Caco-2 (cell line): ENCODE measurements around the gene MRPL37. TPM values are rescaled to one million over a fixed set of nuclear protein-coding genes. Genes with fewer than 3 reads are reported as not detected.

Source experiments
- BruUV-seq: library from RNA; stranded (reverse); fragments of 400-500 nt; replicated peaks from 2 replicates; lab custom pipeline; 2021; lab: Mats Ljungman, UMichigan
- CTCF ChIA-PET: fragments of 300-600 bp; sonication (Branson Sonifier 250); formaldehyde crosslinking; loops from one replicate; lab custom pipeline; 2022; ENCODE audit warnings: antibody characterized with exemption; lab: Charles Lee
- POLR2A ChIA-PET: fragments of 300-600 bp; sonication (Branson Sonifier 250); formaldehyde crosslinking; loops from one replicate; lab custom pipeline; 2022; ENCODE audit warnings: antibody characterized with exemption; lab: Charles Lee
- DNase-seq, 2 experiments: peaks; one replicate each; pipeline versions ENCODE4 v3.0.0 to v3.0.0-alpha.2; 2020 to 2022
- H3K27me3 ChIP-seq: replicated peaks from 2 replicates; pipeline ENCODE4 v1.6.0; 2011; ENCODE audit warnings: low read length; ENCODE audit not compliant: control insufficient read depth, insufficient read depth
- H3K36me3 ChIP-seq: 2 replicates; pipeline ENCODE4 v1.5.1; 2011; ENCODE audit warnings: low read length; ENCODE audit not compliant: control insufficient read depth, insufficient read depth
- H3K4me1 ChIP-seq: fragments of 250-450 bp; sonication (Bioruptor Pico); 2 replicates; pipeline ENCODE4 v1.5.1; 2020; ENCODE audit warnings: mild to moderate bottlenecking
- H3K4me3 ChIP-seq: 2 replicates; pipeline ENCODE4 v1.5.1; 2011; ENCODE audit warnings: low read depth, mild to moderate bottlenecking, control low read depth, low read length
- H3K9me3 ChIP-seq: fragments of 250-450 bp; sonication (Bioruptor Pico); 2 replicates; pipeline ENCODE4 v1.5.1; 2020; ENCODE audit warnings: mild to moderate bottlenecking, moderate library complexity
- H3K27ac Mint-ChIP-seq: one replicate; pipeline ENCODE4 v1.8.0; 2022; ENCODE audit warnings: mixed read lengths; ENCODE audit not compliant: unreplicated experiment
- H3K27me3 Mint-ChIP-seq: one replicate; pipeline ENCODE4 v1.8.0; 2022; ENCODE audit warnings: mixed read lengths; ENCODE audit not compliant: insufficient read depth, unreplicated experiment
- H3K36me3 Mint-ChIP-seq: one replicate; pipeline ENCODE4 v1.8.0; 2022; ENCODE audit warnings: mild to moderate bottlenecking, mixed read lengths; ENCODE audit not compliant: insufficient read depth, unreplicated experiment
- H3K4me1 Mint-ChIP-seq: one replicate; pipeline ENCODE4 v1.8.0; 2022; ENCODE audit warnings: low read depth, mixed read lengths; ENCODE audit not compliant: unreplicated experiment
- H3K4me3 Mint-ChIP-seq: one replicate; pipeline ENCODE4 v1.8.0; 2022; ENCODE audit warnings: mild to moderate bottlenecking, moderate library complexity, mixed read lengths; ENCODE audit not compliant: unreplicated experiment
- H3K9me3 Mint-ChIP-seq: one replicate; pipeline ENCODE4 v1.8.0; 2022; ENCODE audit warnings: mixed read lengths; ENCODE audit not compliant: unreplicated experiment
- CTCF ChIP-seq, 2 experiments: fragments of 200-600 bp in 1 of 2; IDR thresholded peaks; 1 replicate in 1 of 2; 2 replicates in 1 of 2; pipeline versions ENCODE4 v1.5.1 to v1.8.0; 2011 to 2022; ENCODE audit warnings: antibody characterized with exemption in 1 of 2, control low read depth in 1 of 2, inconsistent platforms in 1 of 2, low read depth in 1 of 2, low read length in 1 of 2, mild to moderate bottlenecking in 1 of 2, moderate library complexity in 1 of 2; ENCODE audit not compliant: insufficient read depth in 1 of 2, severe bottlenecking in 1 of 2, unreplicated experiment in 1 of 2
- intact Hi-C: fragments of 100-400 bp; cut with micrococcal nuclease; formaldehyde crosslinking; loops from one replicate; pipeline ENCODE4 v1.10.0; 2022; ENCODE audit not compliant: unreplicated experiment
- total RNA-seq: library from RNA; stranded (reverse); gene quantifications from 2 replicates; pipeline ENCODE4 v1.2.3, GENCODE V29; 2022

The MRPL37 gene
- total RNA-seq, 1 experiment from 2014 or later: 95.6 TPM

- H3K4me3 ChIP-seq: no peak overlapping the region
- ChIA-PET POLR2A (no interaction called here), CTCF (no interaction called here)
- peaks cover 76% of the 10 kb centered on the region for H3K36me3 Mint-ChIP-seq
- no peaks in the 10 kb centered on the region for H3K9me3 Mint-ChIP-seq
- no peaks in the 10 kb centered on the region for H3K4me1 ChIP-seq
- no peaks in the 10 kb centered on the region; the same call in 1 of the 2 replicates for H3K36me3 ChIP-seq
- H3K4me1 Mint-ChIP-seq: no peaks in the 10 kb centered on the region
- no peak overlapping the region for H3K4me3 Mint-ChIP-seq
- no TSS peak for BruUV-seq
- intact Hi-C loops: loop anchor here (5.0 kb wide), 1 partner anchor 91 kb away; no protein-coding TSS in a partner anchor
- no peak for TF ChIP-seq CTCF (IDR thresholded peaks at IDR 0.05; ENCODE audit: insufficient read depth in 1 of 2, low read depth in 1 of 2, low read length in 1 of 2, severe bottlenecking in 1 of 2, unreplicated experiment in 1 of 2)
- H3K9me3 ChIP-seq: no peaks in the 10 kb centered on the region
- H3K27me3 Mint-ChIP-seq: no peaks in the 10 kb centered on the region
- no peaks in the 10 kb centered on the region for H3K27me3 ChIP-seq
- no peak overlapping the region for H3K27ac Mint-ChIP-seq
- no peak for DNase-seq
Observed at GRCh38 chr1:54212872-54213271, 12.9 kb downstream of the MRPL37 start.

DNA sequence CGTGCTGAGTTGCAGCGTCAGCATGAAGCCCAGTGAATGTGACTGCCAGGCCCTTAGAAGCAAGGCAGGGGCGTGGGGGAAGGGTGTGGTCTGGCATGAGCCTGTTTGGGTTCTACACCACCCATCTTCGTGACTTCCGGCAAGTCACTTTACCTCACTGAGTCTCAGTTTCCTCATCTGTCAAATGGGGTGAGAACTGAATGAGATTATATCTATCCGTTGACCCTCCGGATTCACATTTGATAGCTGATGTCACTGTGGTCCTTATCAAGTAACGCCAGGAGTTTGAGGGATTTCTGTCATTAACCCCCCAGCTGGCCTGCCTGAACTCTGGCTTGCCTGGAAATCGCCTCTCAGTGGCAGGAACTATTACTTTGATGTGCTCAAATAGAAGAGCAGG, 15.6 kb downstream of the MRPL37 start:
- H3K4me1 ChIP-seq: no peaks in the 10 kb centered on the region
- no peaks in the 10 kb centered on the region for H3K27me3 Mint-ChIP-seq
- no peak overlapping the region for H3K4me3 Mint-ChIP-seq
- TF ChIP-seq CTCF (IDR thresholded peaks at IDR 0.05; ENCODE audit: insufficient read depth in 1 of 2, low read depth in 1 of 2, low read length in 1 of 2, severe bottlenecking in 1 of 2, unreplicated experiment in 1 of 2): no peak
- H3K4me1 Mint-ChIP-seq: no peaks in the 10 kb centered on the region
- H3K9me3 ChIP-seq: no peaks in the 10 kb centered on the region
- H3K36me3 ChIP-seq: no peaks in the 10 kb centered on the region; the same call in 1 of the 2 replicates
- no peak overlapping the region for H3K4me3 ChIP-seq
- H3K9me3 Mint-ChIP-seq: no peaks in the 10 kb centered on the region
- intact Hi-C loops: no loop called here
- POLR2A ChIA-PET: no interaction called here
- CTCF ChIA-PET: interaction anchor here (0.9 kb wide), 1 partner anchor 408 kb away, joined by 3 read pairs; the partner anchor contains the start of gene FAM151A
- DNase-seq: no peak
- no peak overlapping the region for H3K27ac Mint-ChIP-seq
- no TSS peak for BruUV-seq
- H3K27me3 ChIP-seq: no peaks in the 10 kb centered on the region
- peaks cover 62% of the 10 kb centered on the region for H3K36me3 Mint-ChIP-seq

- CTCF ChIA-PET: no interaction called here
- no peak for TF ChIP-seq CTCF (IDR thresholded peaks at IDR 0.05; ENCODE audit: insufficient read depth in 1 of 2, low read depth in 1 of 2, low read length in 1 of 2, severe bottlenecking in 1 of 2, unreplicated experiment in 1 of 2)
Observed at GRCh38 chr1:54218883-54219687, 19.1 kb downstream of the MRPL37 start.

More at GRCh38 chr1:54218883-54219687, 19.1 kb downstream of the MRPL37 start:
- no peaks in the 10 kb centered on the region for H3K4me1 Mint-ChIP-seq
- Histone ChIP-seq H3K4me3 (no peak overlapping the region), H3K27me3 (no peaks in the 10 kb centered on the region), H3K36me3 (no peaks in the 10 kb centered on the region; the same call in 1 of the 2 replicates), H3K9me3 (no peaks in the 10 kb centered on the region), H3K4me1 (no peaks in the 10 kb centered on the region)
- BruUV-seq: no TSS peak
- no peak overlapping the region for H3K4me3 Mint-ChIP-seq
- H3K36me3 Mint-ChIP-seq: peaks cover 56% of the 10 kb centered on the region
- intact Hi-C loops: no loop called here
- POLR2A ChIA-PET: no interaction called here
- H3K27ac Mint-ChIP-seq: no peak overlapping the region
- DNase-seq: no peak
- no peaks in the 10 kb centered on the region for H3K27me3 Mint-ChIP-seq
- H3K9me3 Mint-ChIP-seq: no peaks in the 10 kb centered on the region
